KMS-11 (cell line): ENCODE data around the gene ZBTB20.

ENCODE experiments used
- H2AFZ ChIP-seq: fragments of 200-600 bp; sonication (generic); 2 replicates; pipeline ENCODE4 v1.6.1; 2016; ENCODE audit warnings: antibody characterized with exemption, mixed run types, low read depth
- H3K27ac ChIP-seq: fragments of 200-600 bp; sonication (generic); 2 replicates; pipeline ENCODE4 v1.6.1; 2016; ENCODE audit warnings: mild to moderate bottlenecking, mixed run types
- H3K27me3 ChIP-seq: fragments of 200-600 bp; sonication (generic); 2 replicates; pipeline ENCODE4 v1.6.1; 2017; ENCODE audit warnings: mild to moderate bottlenecking, low read depth, mixed run types, moderate library complexity; ENCODE audit not compliant: insufficient read depth
- H3K36me3 ChIP-seq: fragments of 200-600 bp; sonication (generic); 2 replicates; pipeline ENCODE4 v1.6.1; 2017; ENCODE audit warnings: mild to moderate bottlenecking, mixed run types; ENCODE audit not compliant: insufficient read depth
- H3K4me1 ChIP-seq: fragments of 200-600 bp; sonication (generic); 2 replicates; pipeline ENCODE4 v1.6.1; 2016; ENCODE audit warnings: mild to moderate bottlenecking, low read depth, mixed run types; ENCODE audit not compliant: poor library complexity, severe bottlenecking
- H3K4me2 ChIP-seq: fragments of 200-600 bp; sonication (generic); 2 replicates; pipeline ENCODE4 v1.7.0; 2016; ENCODE audit warnings: mild to moderate bottlenecking, mixed run types
- H3K4me3 ChIP-seq: fragments of 200-600 bp; sonication (generic); IDR thresholded peaks from 2 replicates; pipeline ENCODE4 v1.6.1; 2017; ENCODE audit warnings: low read depth, low read length, mixed read lengths; ENCODE audit not compliant: insufficient read depth
- H3K79me2 ChIP-seq: fragments of 200-600 bp; sonication (generic); 2 replicates; pipeline ENCODE4 v1.6.1; 2016; ENCODE audit warnings: low read depth, mixed run types; ENCODE audit not compliant: insufficient read depth
- H3K9ac ChIP-seq: fragments of 200-600 bp; sonication (generic); 2 replicates; pipeline ENCODE4 v1.6.1; 2016; ENCODE audit warnings: mild to moderate bottlenecking, mixed run types
- H4K20me1 ChIP-seq: fragments of 200-600 bp; sonication (generic); 2 replicates; pipeline ENCODE4 v1.6.1; 2016; ENCODE audit warnings: mild to moderate bottlenecking, mixed run types; ENCODE audit not compliant: insufficient read depth
- TF ChIP-seq, protein P1 (sequence below): fragments of 200-600 bp; sonication (generic); conservative IDR thresholded peaks from 2 replicates; pipeline ENCODE4 v1.6.1; 2017; ENCODE audit warnings: low read depth, mild to moderate bottlenecking, antibody characterized with exemption, low read length, moderate library complexity, mixed read lengths

The ZBTB20 gene

DNA sequence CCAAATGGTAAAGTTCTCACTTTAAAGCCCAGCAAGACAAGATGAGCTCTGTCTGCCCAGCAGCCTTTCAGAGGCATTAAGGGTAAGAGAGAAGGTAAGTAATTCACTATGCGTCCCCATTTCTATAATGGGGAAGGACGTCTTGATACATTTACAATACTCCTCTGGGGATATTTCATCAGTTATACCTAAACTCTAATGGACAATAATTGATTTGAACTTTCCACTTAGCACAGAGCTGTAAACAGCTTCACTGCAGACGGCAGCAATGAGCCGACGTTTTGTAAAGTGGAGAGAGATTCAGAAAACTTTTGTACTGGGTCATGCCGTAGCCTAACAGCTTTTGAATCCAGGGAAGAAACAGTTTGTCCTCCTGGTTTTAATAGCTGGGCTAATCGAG lies 725.9 kb downstream of the ZBTB20 start:
- no peak overlapping the region for H2AFZ ChIP-seq
- H3K4me1 ChIP-seq: peaks cover 4% of the 10 kb centered on the region
- H3K79me2 ChIP-seq: no peaks in the 10 kb centered on the region
- H3K27ac ChIP-seq: no peak overlapping the region
- no peaks in the 10 kb centered on the region for H4K20me1 ChIP-seq
- no peaks in the 10 kb centered on the region for H3K36me3 ChIP-seq
- TF ChIP-seq, protein P1, sequence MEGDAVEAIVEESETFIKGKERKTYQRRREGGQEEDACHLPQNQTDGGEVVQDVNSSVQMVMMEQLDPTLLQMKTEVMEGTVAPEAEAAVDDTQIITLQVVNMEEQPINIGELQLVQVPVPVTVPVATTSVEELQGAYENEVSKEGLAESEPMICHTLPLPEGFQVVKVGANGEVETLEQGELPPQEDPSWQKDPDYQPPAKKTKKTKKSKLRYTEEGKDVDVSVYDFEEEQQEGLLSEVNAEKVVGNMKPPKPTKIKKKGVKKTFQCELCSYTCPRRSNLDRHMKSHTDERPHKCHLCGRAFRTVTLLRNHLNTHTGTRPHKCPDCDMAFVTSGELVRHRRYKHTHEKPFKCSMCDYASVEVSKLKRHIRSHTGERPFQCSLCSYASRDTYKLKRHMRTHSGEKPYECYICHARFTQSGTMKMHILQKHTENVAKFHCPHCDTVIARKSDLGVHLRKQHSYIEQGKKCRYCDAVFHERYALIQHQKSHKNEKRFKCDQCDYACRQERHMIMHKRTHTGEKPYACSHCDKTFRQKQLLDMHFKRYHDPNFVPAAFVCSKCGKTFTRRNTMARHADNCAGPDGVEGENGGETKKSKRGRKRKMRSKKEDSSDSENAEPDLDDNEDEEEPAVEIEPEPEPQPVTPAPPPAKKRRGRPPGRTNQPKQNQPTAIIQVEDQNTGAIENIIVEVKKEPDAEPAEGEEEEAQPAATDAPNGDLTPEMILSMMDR: no peak
- H3K9ac ChIP-seq: no peak overlapping the region
- H3K4me3 ChIP-seq: no peak overlapping the region
- no peak overlapping the region for H3K4me2 ChIP-seq
- H3K27me3 ChIP-seq: no peaks in the 10 kb centered on the region

DNA sequence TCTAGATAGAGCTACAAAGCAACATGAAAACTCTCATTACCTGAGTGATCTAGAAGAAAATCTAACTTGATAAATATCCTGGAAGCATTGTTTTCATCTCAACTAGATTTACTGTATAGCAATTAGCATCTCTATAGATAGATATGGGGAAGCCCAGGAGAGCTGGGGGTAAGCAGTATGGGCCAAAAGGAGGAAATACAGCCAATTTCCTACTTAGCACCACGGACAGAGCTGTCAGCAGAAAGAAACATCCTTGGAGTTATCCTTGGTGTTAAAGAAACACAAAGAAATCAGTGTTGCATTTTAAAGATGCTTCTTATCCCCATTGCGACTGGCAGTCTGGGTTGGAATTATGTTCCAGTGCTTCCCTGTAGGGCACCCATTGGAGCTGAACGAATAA lies 727.0 kb downstream of the ZBTB20 start:
- no peak overlapping the region for H3K9ac ChIP-seq
- H3K4me1 ChIP-seq: peaks cover 4% of the 10 kb centered on the region
- no peaks in the 10 kb centered on the region for H4K20me1 ChIP-seq
- H3K79me2 ChIP-seq: no peaks in the 10 kb centered on the region
- H3K27me3 ChIP-seq: no peaks in the 10 kb centered on the region
- H3K36me3 ChIP-seq: no peaks in the 10 kb centered on the region
- no peak overlapping the region for H3K4me2 ChIP-seq
- no peak overlapping the region for H3K4me3 ChIP-seq
- TF ChIP-seq, protein P1: no peak
- H2AFZ ChIP-seq: no peak overlapping the region
- no peak overlapping the region for H3K27ac ChIP-seq

DNA sequence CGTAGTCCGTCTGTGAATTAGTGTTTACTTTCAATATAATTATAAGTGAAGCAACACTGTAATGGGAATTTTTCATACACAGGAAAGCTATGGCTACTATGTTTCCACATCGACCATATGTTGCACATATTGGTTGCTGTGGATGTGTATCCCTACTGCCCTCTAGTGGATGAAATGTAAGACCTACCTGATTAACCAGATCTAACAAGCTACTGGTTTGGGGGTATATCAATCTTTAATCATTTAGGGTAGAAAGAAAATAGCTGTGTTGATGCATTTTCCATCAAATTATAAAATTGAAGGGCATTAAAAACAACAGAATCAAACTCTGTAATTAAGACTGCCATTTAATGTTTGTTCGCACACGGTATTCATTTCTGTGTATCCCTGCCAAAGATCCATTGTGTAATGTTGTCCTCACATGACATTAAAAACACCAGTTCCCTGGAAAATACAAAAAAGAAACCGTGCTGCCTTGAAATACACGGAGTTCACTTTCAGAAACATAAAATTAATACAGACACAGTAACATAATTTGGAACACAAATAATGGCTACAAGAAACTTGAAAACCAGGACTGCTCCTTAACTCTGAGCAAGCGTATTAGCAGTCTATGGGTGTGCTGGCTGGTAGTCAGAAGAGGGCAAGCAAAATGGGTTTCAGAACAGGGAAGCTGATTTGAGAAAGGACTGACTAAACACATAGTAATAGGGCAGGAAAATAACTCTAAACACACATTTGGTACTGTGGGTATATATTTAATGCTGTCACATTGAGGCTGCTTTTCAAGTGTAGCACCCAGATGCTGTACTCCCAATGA lies 728.2 kb downstream of the ZBTB20 start:
- Histone ChIP-seq H3K27ac (no peak overlapping the region), H3K36me3 (no peaks in the 10 kb centered on the region)

DNA sequence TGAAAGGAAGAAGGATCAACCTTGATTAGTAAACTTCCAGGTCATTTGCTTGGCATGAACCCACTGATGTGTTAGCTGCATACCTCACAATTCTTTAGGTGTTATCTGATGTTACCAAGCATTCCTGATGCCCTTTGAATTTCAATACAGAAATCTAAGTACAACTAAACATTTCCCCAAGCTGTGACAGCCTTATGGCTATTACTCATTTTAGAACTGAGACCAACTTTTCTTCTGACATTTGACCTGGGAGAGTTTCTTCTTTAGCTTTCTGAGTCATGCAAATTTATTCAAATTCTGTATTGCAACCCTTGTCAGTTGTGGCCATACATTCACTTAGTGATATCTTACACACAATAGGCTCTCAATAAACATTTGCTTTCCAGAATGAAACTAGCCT lies 729.0 kb downstream of the ZBTB20 start:
- H3K9ac ChIP-seq: no peak overlapping the region
- H3K79me2 ChIP-seq: no peaks in the 10 kb centered on the region
- H2AFZ ChIP-seq: no peak overlapping the region
- TF ChIP-seq, protein P1: no peak
- no peak overlapping the region for H3K27ac ChIP-seq
- H3K4me3 ChIP-seq: no peak overlapping the region
- H3K4me2 ChIP-seq: peak overlapping the region; percentile 27; the same call in 1 of the 2 replicates
- H4K20me1 ChIP-seq: no peaks in the 10 kb centered on the region
- no peaks in the 10 kb centered on the region for H3K36me3 ChIP-seq
- H3K4me1 ChIP-seq: peaks cover 4% of the 10 kb centered on the region
- no peaks in the 10 kb centered on the region for H3K27me3 ChIP-seq

More for the DNA sequence above, 728.2 kb downstream of the ZBTB20 start:
- no peak overlapping the region for H3K4me3 ChIP-seq
- TF ChIP-seq, protein P1: peak; percentile 84
- peaks cover 4% of the 10 kb centered on the region for H3K4me1 ChIP-seq
- no peak overlapping the region for H3K9ac ChIP-seq
- no peaks in the 10 kb centered on the region for H4K20me1 ChIP-seq
- H2AFZ ChIP-seq: no peak overlapping the region
- no peaks in the 10 kb centered on the region for H3K79me2 ChIP-seq
- H3K27me3 ChIP-seq: no peaks in the 10 kb centered on the region
- H3K4me2 ChIP-seq: peak overlapping the region; percentile 27; the same call in 1 of the 2 replicates
